H1 (cell line): ENCODE measurements around the gene RPS15. TPM values are rescaled to one million over a fixed set of nuclear protein-coding genes. Genes with fewer than 3 reads are reported as not detected.

Experiments used
- CTCF ChIA-PET: fragments of 300-600 bp; sonication (Branson Sonifier 250); formaldehyde crosslinking; loops from one replicate; lab custom pipeline; 2021; ENCODE audit not compliant: partially characterized antibody; lab: Charles Lee
- POLR2A ChIA-PET: fragments of 300-600 bp; sonication (Branson Sonifier 250); formaldehyde crosslinking; loops from one replicate; lab custom pipeline; 2021; ENCODE audit warnings: inconsistent platforms; ENCODE audit not compliant: partially characterized antibody; lab: Charles Lee
- DNase-seq, 2 experiments: peaks; one replicate each; pipeline versions ENCODE4 v3.0.0 to v3.0.0-alpha.2; 2010 to 2022; ENCODE audit warnings: low spot score in 2 of 2, low read depth in 1 of 2, mixed read lengths in 1 of 2
- FAIRE-seq: peaks from 2 replicates; lab custom pipeline; 2011; peaks lifted over from hg19 to GRCh38; lab: Jason Lieb, UNC
- H2AFZ ChIP-seq: 2 replicates; pipeline ENCODE4 v1.8.1; 2012; ENCODE audit warnings: low read length, inconsistent platforms
- H2AK5ac ChIP-seq: 2 replicates; pipeline ENCODE4 v1.6.1; 2013; ENCODE audit warnings: low read depth, low read length
- H2BK120ac ChIP-seq: replicated peaks from 2 replicates; pipeline ENCODE3; 2013; ENCODE audit warnings: low read depth, low read length, inconsistent platforms
- H2BK12ac ChIP-seq: 2 replicates; pipeline ENCODE4 v1.6.1; 2013; ENCODE audit warnings: low read depth, low read length
- H2BK15ac ChIP-seq: 2 replicates; pipeline ENCODE4 v1.6.1; 2013; ENCODE audit warnings: low read length
- H2BK20ac ChIP-seq: 2 replicates; pipeline ENCODE4 v1.6.1; 2013; ENCODE audit warnings: low read length
- H2BK5ac ChIP-seq: 2 replicates; pipeline ENCODE4 v1.6.1; 2013; ENCODE audit warnings: low read depth, low read length
- H3K14ac ChIP-seq: 2 replicates; pipeline ENCODE4 v1.6.1; 2013; ENCODE audit warnings: inconsistent platforms; ENCODE audit not compliant: insufficient read length
- H3K18ac ChIP-seq: 2 replicates; pipeline ENCODE4 v1.6.1; 2013; ENCODE audit warnings: low read length; ENCODE audit errors: extremely low read depth
- H3K23ac ChIP-seq: 2 replicates; pipeline ENCODE4 v1.6.1; 2013; ENCODE audit warnings: inconsistent platforms; ENCODE audit not compliant: insufficient read length
- H3K23me2 ChIP-seq: 2 replicates; pipeline ENCODE4 v1.6.1; 2013; ENCODE audit warnings: low read depth, low read length
- H3K27ac ChIP-seq: 2 replicates; pipeline ENCODE4 v1.6.1; 2011; ENCODE audit warnings: low read depth, low read length, inconsistent platforms
- H3K27me3 ChIP-seq, 4 experiments: replicated peaks in 1 of 4; 1 replicate in 1 of 4; 2 replicates in 3 of 4; pipeline versions ENCODE4 v1.6.1 to v1.8.1; 2011 to 2013; ENCODE audit warnings: low read length in 3 of 4, mild to moderate bottlenecking in 3 of 4, inconsistent platforms in 2 of 4, mixed read lengths in 2 of 4, moderate library complexity in 1 of 4; ENCODE audit not compliant: control insufficient read depth in 3 of 4, insufficient read depth in 3 of 4; ENCODE audit errors: extremely low read depth in 1 of 4
- H3K36me3 ChIP-seq, 4 experiments: 2 replicates each; pipeline versions ENCODE4 v1.6.1 to v1.8.1; 2011 to 2013; ENCODE audit warnings: mild to moderate bottlenecking in 4 of 4, low read length in 3 of 4, moderate library complexity in 2 of 4, control low read depth in 1 of 4, inconsistent platforms in 1 of 4; ENCODE audit not compliant: insufficient read depth in 4 of 4, control insufficient read depth in 2 of 4
- H3K4ac ChIP-seq: replicated peaks from 2 replicates; pipeline ENCODE3; 2013; ENCODE audit warnings: low read length, low read depth, mixed read lengths, inconsistent platforms; ENCODE audit not compliant: insufficient read length
- H3K4me1 ChIP-seq, 4 experiments: replicated peaks in 1 of 4; 1 replicate in 1 of 4; 2 replicates in 3 of 4; pipeline versions ENCODE4 v1.6.1 to v1.8.1; 2011 to 2013; ENCODE audit warnings: low read length in 3 of 4, inconsistent platforms in 2 of 4, mixed read lengths in 1 of 4; ENCODE audit not compliant: insufficient read depth in 4 of 4, control insufficient read depth in 3 of 4
- H3K4me2 ChIP-seq, 2 experiments: 2 replicates each; pipeline versions ENCODE4 v1.6.1 to v1.8.1; 2011 to 2013; ENCODE audit warnings: low read depth in 2 of 2, low read length in 2 of 2, control low read depth in 1 of 2, inconsistent platforms in 1 of 2, mild to moderate bottlenecking in 1 of 2; ENCODE audit not compliant: insufficient read depth in 1 of 2
- H3K4me3 ChIP-seq, 4 experiments: fragments of 200-600, 300-600 bp in 1 of 4; sonication (generic), shearing (Covaris generic), sonication (Bioruptor Twin) in 1 of 4; 2 replicates each; pipeline versions ENCODE4 v1.5.1 to v1.8.1; 2011 to 2016; ENCODE audit warnings: low read length in 4 of 4, low read depth in 3 of 4, control low read depth in 2 of 4, inconsistent platforms in 2 of 4, mild to moderate bottlenecking in 2 of 4, mixed read lengths in 1 of 4, moderate library complexity in 1 of 4; ENCODE audit not compliant: insufficient read depth in 2 of 4; ENCODE audit errors: extremely low read depth in 1 of 4
- H3K56ac ChIP-seq: replicated peaks from 2 replicates; pipeline ENCODE3; 2013; ENCODE audit warnings: low read depth, mild to moderate bottlenecking, mixed read lengths, low read length, inconsistent platforms; ENCODE audit not compliant: insufficient read length
- H3K79me1 ChIP-seq: 2 replicates; pipeline ENCODE4 v1.6.1; 2013; ENCODE audit warnings: low read depth, low read length, control low read depth
- H3K79me2 ChIP-seq, 2 experiments: 2 replicates each; pipeline versions ENCODE4 v1.6.1 to v1.8.1; 2012 to 2013; ENCODE audit warnings: low read length in 2 of 2, mild to moderate bottlenecking in 2 of 2, inconsistent platforms in 1 of 2; ENCODE audit not compliant: insufficient read depth in 2 of 2, control insufficient read depth in 1 of 2
- H3K9ac ChIP-seq, 4 experiments: replicated peaks in 1 of 4; 1 replicate in 1 of 4; 2 replicates in 3 of 4; pipeline versions ENCODE4 v1.6.1 to v1.8.1; 2011 to 2013; ENCODE audit warnings: low read depth in 3 of 4, low read length in 3 of 4, control low read depth in 2 of 4, mild to moderate bottlenecking in 2 of 4, moderate library complexity in 2 of 4, inconsistent platforms in 1 of 4; ENCODE audit errors: extremely low read depth in 1 of 4
- H3K9me3 ChIP-seq, 2 experiments: 2 replicates each; pipeline versions ENCODE4 v1.6.1 to v1.8.1; 2012 to 2013; ENCODE audit warnings: mild to moderate bottlenecking in 2 of 2, moderate library complexity in 2 of 2, control low read depth in 1 of 2, inconsistent platforms in 1 of 2, low read depth in 1 of 2, low read length in 1 of 2, mixed read lengths in 1 of 2; ENCODE audit not compliant: insufficient read depth in 2 of 2
- H4K20me1 ChIP-seq, 2 experiments: replicated peaks in 1 of 2; 2 replicates each; pipeline versions ENCODE3 to v1.8.1; 2011 to 2013; ENCODE audit warnings: inconsistent platforms in 2 of 2, low read length in 2 of 2, mild to moderate bottlenecking in 1 of 2; ENCODE audit not compliant: insufficient read depth in 2 of 2, control insufficient read depth in 1 of 2
- H4K5ac ChIP-seq: 2 replicates; pipeline ENCODE4 v1.6.1; 2013; ENCODE audit warnings: low read length, low read depth, mixed read lengths, inconsistent platforms; ENCODE audit not compliant: insufficient read length
- H4K8ac ChIP-seq: 2 replicates; pipeline ENCODE4 v1.8.0; 2013; ENCODE audit warnings: mild to moderate bottlenecking, moderate library complexity, low read length, inconsistent platforms; ENCODE audit not compliant: insufficient read depth; ENCODE audit errors: extremely low read depth
- H4K91ac ChIP-seq: replicated peaks from 2 replicates; pipeline ENCODE3; 2013; ENCODE audit warnings: low read length, mixed read lengths, inconsistent platforms; ENCODE audit not compliant: insufficient read length
- BCL11A ChIP-seq, 2 experiments: IDR thresholded peaks; one replicate each; pipeline ENCODE4 v1.6.1; 2011; ENCODE audit warnings: low read depth in 2 of 2, low read length in 2 of 2, mild to moderate bottlenecking in 2 of 2
- CTCF ChIP-seq, 3 experiments: IDR thresholded peaks; 1 replicate in 2 of 3; 2 replicates in 1 of 3; pipeline versions ENCODE4 v1.5.1 to v1.6.1; 2011; ENCODE audit warnings: low read length in 3 of 3, mild to moderate bottlenecking in 3 of 3, inconsistent platforms in 2 of 3, low read depth in 1 of 3, moderate library complexity in 1 of 3; ENCODE audit not compliant: insufficient read depth in 1 of 3; ENCODE audit errors: control extremely low read depth in 1 of 3
- POU5F1 ChIP-seq: IDR thresholded peaks from 2 replicates; pipeline ENCODE4 v1.6.1; 2011; ENCODE audit warnings: low read depth, mild to moderate bottlenecking, low read length, moderate library complexity
- RXRA ChIP-seq: IDR thresholded peaks from 2 replicates; pipeline ENCODE4 v1.6.1; 2011; ENCODE audit warnings: low read depth, mild to moderate bottlenecking, low read length, moderate library complexity; ENCODE audit not compliant: insufficient read depth
- TEAD4 ChIP-seq: IDR thresholded peaks from 2 replicates; pipeline ENCODE4 v1.6.1; 2012; ENCODE audit warnings: low read depth, low read length, inconsistent platforms, mixed read lengths
- WGBS, 2 experiments: shearing (Covaris generic) in 1 of 2; methylation state at CpG; one replicate each; pipeline versions ENCODE4 v1.1.6 to v1.1.7; 2013 to 2015; ENCODE audit warnings: low lambda C conversion rate in 2 of 2, mixed read lengths in 2 of 2, inconsistent platforms in 1 of 2, low coverage in 1 of 2, missing lambda C conversion rate in 1 of 2; ENCODE audit not compliant: insufficient replicate concordance in 2 of 2, insufficient coverage in 1 of 2, insufficient read length in 1 of 2; ENCODE audit errors: extremely low coverage in 1 of 2, missing lambda C conversion rate in 1 of 2; 5-methylcytosine and 5-hydroxymethylcytosine counted together
- polyA plus RNA-seq, 7 experiments: library from polyadenylated mRNA; depleted of rRNA in 3 of 7; stranded (reverse) in 5 of 7; unstranded in 2 of 7; fragments of >200 nt in 5 of 7; fragments of 200-250 nt in 2 of 7; gene quantifications; 1 replicate in 5 of 7; 2 replicates in 1 of 7; 4 replicates in 1 of 7; pipeline versions ENCODE4 v1.2.1 to v1.2.3, GENCODE V29; 2011 to 2013; ENCODE audit warnings: missing spikeins in 2 of 7, mixed read lengths in 2 of 7
- total RNA-seq: library from RNA; stranded (reverse); fragmentation: NEBNext Ultra II Directional; extraction: Animal tissue kit (Norgen Biotek cat#: 25700); gene quantifications from 2 replicates; pipeline ENCODE4 v1.2.1, GENCODE V29; 2021

RPS15 gene
- total and polyA plus RNA-seq, 2 of the 8 experiments (the other 6 are each of a cell fraction or from before 2014, with no cell fraction given) = 1,562 to 3,890 TPM

- Histone ChIP-seq H3K79me1 (peaks cover 26% of the 10 kb centered on the region), H2BK20ac (no peak overlapping the region), H3K36me3 (peaks cover 35 to 87% (median 62%) of the 10 kb centered on the region in 4 experiments), H3K18ac (no peak overlapping the region), H4K8ac (no peak overlapping the region), H3K4me1 (peaks cover 3 to 13% (median 6%) of the 10 kb centered on the region in 4 experiments; a peak in 6 of 7 replicates), H2AK5ac (no peak overlapping the region), H3K4me2 (no peak overlapping the region), H2BK120ac (no peak overlapping the region), H3K9me3 (no peaks in the 10 kb centered on the region), H3K4ac (no peak overlapping the region), H4K5ac (no peak overlapping the region), H2BK15ac (no peak overlapping the region), H3K56ac (no peak overlapping the region), H4K91ac (no peak overlapping the region), H3K27ac (no peak overlapping the region), H3K4me3 (no peak overlapping the region), H3K27me3 (no peaks in the 10 kb centered on the region), H2AFZ (no peak overlapping the region), H3K23ac (no peak overlapping the region), H2BK12ac (no peak overlapping the region), H4K20me1 (peaks cover 52 to 59% of the 10 kb centered on the region in 2 experiments), H3K9ac (no peak overlapping the region), H3K23me2 (no peaks in the 10 kb centered on the region), H3K79me2 (peaks cover 18 to 84% of the 10 kb centered on the region in 2 experiments), H2BK5ac (no peak overlapping the region; the same call in 1 of the 2 replicates), H3K14ac (no peak overlapping the region)
- no peak for FAIRE-seq
- no peak for DNase-seq
- WGBS, 2 experiments = 93% methylated on average over 29 of the region's 37 CpGs; no CpG with 5 or more reads in 1 of the 2 experiments
- ChIA-PET CTCF (interaction anchor here (0.5 to 1.9 kb wide), 10 partner anchors 9 to 573 kb away, joined by 3 to 8 read pairs (median 4); no protein-coding TSS in a partner anchor), POLR2A (interaction anchor here (0.7 to 2.6 kb wide), 10 partner anchors 9 to 153 kb away, joined by 3 to 12 read pairs (median 5); partner anchors contain the start of gene CIRBP)
- no peak for TF ChIP-seq BCL11A (IDR thresholded peaks at IDR 0.05; ENCODE audit: low read depth in 2 of 2, low read length in 2 of 2)
- TF ChIP-seq POU5F1 = no peak
- no peak for TF ChIP-seq RXRA
- TF ChIP-seq CTCF (IDR thresholded peaks at IDR 0.05; ENCODE audit: control extremely low read depth in 1 of 3, insufficient read depth in 1 of 3, low read depth in 1 of 3, low read length in 3 of 3) = no peak
- no peak for TF ChIP-seq TEAD4
These were observed 16.8 kb upstream of the RPS15 start for GRCh38 chr19:1421218-1421957.
